GM19324 (cell line): Measurements from ENCODE around the gene MIB1.

Experiments used
- ATAC-seq: cut with Tn5 transposase; IDR thresholded peaks from one replicate; pipeline ENCODE4 v1.9.1; 2021; ENCODE audit warnings: mild to moderate bottlenecking, moderate library complexity; ENCODE audit not compliant: unreplicated experiment, low FRiP score

Gene MIB1

DNA sequence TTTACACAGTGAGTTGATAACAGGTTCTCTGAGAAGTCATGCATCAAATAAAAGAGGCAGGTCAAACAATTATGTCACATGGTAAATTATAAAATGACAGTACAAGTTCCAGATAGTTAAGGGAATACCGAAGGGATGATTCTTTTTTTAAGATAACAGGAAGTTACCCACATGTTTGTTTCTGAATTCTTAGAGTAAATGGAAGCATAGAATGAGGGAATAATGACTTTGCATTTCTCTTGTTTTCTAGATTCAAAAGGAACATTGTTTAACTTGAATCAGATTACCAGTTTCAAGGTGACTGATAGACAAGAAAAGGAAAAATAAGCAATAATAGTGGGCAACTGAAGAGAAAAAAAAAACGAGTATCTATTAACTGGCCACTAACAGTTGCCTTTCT, 124.5 kb downstream of the MIB1 start:
- ATAC-seq = no peak

DNA sequence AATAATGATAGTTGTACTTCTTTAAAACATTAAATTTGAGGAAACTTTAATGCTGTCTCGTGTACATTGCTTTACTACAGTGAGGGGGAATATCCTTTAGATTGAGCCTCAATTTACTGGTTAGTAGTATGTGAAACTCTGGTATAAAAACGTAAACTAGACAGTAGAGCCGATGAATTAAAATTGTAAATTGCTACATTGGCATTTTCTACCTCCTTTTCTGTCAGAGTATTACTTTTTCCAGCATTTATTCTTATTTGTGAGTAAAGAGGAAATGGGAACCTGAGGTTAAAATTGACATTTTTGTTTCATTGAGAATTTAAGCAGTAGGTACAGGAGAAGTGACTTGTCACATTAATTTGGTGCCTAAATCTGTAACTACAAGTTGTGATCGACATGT, 128.2 kb downstream of the MIB1 start:
- no peak for ATAC-seq

DNA sequence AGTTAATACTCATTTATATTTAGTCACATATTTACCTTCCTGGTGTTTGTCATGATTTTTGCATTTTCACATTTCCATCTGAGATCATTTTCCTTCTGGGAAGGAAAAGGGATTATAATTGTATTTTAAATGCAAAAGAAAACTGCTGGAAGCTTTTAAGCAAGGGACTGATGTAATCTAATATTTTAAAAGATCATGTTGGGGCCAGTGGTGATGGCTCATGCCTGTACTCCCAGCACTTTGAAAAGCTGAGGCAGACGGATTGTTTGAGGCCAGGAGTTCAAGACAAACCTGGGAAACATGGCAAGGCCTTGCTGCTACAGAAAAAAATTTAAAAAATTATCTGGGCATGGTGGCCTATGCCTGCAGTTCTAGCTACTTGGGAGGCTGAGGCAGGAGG, 149.0 kb downstream of the MIB1 start:
- no peak for ATAC-seq

DNA sequence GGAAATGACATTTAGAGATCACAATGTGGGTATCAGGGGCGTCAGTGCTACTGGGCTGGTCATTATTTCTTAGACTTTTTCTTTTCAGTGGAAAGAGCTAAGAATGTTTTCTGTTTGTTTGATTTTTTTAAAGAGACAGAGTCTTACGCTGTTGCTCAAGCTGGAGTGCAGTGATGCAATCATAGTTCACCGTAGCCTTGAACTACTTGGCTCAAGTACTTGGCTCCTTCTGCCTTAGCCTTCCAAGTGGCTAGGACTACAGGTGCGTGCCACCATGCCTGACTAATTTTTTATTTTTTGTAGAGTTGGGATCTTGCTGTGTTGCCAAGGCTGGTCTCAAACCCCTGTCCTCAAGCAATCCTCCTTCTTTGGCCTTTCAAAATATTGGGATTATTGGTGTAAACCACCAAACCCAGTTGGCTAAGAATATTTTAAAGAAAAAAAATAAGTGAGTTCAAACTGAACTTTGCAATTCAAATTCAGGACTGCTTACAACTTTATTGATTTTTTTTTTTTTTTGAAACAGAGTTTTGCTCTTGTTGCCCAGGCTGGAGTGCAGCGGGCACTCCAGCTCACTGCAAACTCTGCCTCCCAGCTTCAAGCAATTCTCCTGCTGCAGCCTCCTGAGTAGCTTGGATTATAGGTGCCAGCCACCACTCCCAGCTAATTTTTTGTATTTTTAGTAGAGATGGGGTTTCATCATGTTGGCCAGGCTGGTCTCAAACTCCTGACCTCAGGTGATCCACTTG, 154.2 kb downstream of the MIB1 start:
- no peak for ATAC-seq

DNA sequence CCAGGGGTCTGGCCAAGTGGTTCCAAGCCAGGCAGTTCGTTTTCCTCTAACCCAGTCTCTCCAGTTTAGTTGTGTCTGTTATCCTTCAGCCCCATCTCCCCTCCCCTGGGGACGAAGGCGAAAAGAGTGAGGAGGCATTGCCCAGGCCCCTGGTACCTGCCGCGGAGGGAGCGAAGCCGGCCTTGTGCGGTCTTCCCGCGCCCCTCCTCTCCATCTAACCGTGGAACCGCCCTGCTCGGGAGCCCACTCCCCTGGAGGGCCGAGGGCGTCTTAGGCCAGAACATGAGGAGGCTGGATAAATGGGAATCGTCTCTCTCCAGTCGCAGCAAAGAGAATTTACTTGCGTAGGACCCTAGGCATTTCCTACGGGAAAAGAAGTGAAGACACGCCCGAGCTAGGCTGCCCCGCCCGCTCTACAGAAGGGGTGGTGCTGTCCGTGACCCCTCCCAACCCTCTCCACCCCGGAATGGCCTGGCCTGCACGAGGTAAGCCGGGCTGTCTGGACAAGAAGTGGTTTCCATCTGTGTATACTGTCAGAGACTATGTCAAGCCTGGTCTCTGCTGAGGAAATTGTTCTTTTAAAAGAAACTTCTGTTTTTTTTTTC, 156.2 kb downstream of the MIB1 start:
- no peak for ATAC-seq

DNA sequence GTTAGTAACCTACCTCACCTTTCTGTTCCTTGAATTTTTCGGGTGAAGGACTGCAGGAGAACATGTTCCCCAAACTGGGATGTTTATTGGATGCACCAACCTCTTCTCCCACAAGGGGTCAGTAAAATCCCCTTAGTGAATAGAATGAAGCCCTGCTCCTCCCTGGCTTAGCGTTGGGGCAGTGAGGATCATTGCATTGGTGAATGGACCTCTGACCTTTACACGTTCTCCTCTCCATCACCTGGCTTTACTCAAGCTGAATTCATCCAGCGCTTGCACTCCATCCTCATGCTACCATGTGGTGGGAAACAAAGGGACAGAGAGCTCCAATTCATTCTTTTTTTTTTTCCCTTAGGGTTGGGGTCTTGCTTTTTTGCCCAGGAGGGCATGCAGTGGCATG, 157.2 kb downstream of the MIB1 start:
- no peak for ATAC-seq

DNA sequence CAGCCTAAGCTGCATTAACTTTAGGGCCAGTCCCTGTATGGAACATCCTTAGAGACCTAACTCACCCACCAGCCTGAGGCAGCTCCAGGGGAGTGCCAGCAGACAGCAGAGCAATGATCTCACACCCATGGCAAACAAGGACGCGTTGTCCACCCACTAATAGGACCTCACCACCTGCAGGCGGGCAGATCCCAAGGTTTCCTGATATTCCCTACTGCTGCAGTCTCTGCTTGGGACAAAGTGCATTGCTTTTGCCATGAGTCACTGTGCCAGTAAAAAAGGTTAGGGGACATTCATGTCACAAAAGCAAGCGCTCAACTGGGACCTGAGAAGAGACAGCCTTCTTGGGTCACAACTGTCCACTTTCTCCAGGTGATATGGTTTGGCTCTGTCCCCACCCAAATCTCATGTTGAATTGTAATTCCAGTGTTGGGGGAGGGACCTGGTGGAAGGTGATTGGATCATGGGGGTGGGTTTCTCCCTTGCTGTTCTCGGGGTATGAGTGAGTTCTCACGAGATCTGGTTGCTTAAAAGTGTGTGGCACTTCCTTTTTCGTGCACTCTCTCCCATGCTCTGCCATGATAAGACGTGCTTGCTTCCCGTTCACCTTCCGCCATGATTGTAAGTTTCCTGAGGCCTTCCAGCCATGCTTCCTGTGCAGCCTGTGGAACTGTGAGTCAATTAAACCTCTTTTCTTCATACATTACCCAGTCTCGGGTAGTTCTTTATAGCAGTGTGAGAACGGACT, 160.2 kb downstream of the MIB1 start:
- no peak for ATAC-seq

DNA sequence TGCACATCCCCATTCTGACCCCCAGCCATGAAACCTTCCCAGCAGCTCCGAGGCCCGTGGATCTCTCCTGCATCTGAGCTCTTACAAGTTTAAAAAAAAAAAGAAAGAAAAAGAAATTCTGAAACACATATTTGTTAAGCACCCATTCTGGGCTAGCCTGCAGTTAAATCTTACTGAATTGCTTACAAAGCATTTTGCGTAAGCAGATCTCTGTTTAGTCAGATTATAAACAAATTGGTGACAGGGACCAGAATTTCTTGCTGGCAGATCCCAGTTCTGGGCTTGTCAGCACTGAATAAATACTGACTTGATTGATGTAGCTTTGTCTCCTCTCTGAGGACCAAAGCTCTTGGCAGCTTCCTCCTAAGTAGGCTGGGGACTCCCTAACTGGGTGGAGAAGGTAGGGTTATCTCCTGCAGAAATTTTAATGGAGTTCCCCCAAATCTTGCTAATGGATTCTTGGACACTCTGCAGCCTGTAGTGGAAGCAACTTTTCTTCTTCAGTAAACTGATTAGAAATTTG, 160.9 kb downstream of the MIB1 start:
- ATAC-seq = no peak

DNA sequence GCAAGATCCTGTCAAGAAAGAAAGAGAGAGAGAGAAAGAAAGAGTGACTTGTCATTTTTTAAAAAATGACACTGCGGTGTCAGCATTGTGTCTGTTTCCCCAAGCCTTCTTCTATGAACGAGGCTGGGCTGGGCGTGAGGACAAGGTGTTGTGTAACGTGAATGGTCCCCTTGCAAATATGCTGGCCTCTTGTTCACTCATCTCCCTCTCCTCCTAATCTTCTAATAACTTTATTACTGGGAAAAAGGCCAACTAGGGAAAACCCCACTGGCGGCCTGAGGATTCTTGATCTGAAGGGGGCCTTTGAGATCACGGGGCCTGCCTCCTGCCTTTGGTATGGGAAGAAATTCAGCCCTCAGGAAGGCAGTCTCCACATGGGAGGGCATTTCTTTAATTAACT, 163.1 kb downstream of the MIB1 start:
- ATAC-seq = no peak

DNA sequence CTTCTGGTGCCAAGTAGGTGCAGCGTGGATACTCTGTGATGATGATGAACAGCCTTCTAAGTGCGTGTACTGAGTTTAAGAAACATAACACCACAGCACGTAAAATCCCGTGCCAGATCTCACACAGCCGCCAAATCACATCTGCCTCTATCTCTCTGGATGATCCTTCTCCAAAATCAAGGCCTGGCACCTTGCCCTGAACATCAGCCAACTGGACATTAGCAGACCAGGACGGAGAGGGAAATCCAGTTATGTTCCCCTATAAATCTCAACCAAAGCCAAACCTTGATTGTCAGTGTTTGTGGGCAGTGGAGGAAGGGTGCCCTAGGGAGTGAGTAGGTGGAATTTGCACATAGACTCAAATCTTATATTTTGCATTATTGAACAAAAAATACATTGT, 164.3 kb downstream of the MIB1 start:
- no peak for ATAC-seq

DNA sequence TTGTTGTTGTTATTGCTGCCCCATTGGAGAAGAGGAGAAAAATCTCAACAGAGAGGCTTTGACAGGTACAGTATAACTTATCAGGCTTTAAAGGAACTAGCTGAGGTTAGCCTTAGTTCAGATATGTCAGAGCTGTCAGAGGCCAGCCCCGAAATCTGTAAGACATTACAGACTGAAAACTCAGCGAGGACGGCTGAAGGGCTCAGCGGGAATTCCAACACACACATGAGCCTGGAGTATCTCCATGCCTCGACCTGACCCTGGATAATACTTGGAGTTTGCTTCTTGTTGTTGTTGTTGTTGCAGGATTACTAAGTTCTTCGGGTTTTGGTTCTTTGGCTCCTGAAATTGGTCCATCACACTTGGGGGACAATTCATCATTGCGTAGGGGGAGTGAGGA, 166.9 kb downstream of the MIB1 start:
- ATAC-seq = no peak

DNA sequence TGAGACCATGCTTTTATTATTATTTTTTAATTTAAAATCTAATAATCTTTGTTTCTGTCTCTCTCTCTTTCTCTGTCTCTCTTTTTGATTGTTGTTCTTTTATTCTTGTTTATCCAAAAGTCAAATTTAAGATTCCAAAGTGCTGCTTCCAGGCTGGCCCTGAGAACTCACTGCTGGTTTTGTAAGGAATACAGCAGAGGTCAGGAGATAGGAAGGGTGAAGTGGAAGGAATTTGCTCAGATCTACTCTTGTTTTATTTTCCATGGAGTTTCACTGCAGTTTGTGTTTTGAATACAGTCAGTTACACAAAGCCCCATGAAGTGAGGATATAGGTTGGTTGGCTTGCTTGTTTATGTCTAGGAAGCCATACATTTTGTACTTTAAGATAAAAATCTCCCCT, 168.1 kb downstream of the MIB1 start:
- ATAC-seq = no peak

DNA sequence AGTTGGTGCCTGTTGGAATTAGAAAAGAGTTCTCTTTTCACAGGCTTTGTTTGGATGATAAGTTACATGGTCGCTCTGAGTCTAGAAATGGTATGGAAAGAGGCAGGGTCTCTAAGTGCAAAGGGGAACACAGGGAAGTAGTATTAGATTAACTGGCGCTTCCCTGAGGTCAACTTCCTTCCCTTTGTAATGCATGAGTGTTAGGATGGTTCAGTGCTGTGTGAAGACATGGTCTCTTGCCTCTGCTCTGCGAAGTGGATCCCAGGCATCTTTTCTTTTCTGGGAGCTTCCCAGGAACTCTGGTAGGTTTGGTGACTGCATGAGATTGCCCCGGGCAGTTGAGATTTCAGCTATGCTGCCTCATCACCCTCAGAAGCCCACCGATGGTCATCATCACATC, 170.3 kb downstream of the MIB1 start:
- ATAC-seq = no peak

DNA sequence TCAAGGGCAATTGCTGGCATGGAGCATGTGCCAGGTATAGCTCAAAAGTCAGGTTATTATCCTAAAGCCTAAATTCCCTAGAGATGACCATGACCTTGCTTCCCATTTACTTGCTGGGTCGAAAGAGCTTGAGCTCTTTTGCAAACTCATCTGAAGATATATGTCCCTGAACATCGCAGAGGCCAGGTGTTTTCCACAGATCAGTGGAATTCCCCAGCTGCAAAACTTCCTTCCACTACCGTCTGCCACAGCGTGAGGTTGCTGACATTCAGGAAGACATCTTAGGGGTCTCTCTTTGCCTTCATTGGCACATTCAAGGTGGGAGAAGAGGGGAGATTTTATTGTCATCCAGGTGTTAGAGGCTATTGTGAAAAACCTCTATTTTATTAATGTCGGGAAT, 171.0 kb downstream of the MIB1 start:
- no peak for ATAC-seq

DNA sequence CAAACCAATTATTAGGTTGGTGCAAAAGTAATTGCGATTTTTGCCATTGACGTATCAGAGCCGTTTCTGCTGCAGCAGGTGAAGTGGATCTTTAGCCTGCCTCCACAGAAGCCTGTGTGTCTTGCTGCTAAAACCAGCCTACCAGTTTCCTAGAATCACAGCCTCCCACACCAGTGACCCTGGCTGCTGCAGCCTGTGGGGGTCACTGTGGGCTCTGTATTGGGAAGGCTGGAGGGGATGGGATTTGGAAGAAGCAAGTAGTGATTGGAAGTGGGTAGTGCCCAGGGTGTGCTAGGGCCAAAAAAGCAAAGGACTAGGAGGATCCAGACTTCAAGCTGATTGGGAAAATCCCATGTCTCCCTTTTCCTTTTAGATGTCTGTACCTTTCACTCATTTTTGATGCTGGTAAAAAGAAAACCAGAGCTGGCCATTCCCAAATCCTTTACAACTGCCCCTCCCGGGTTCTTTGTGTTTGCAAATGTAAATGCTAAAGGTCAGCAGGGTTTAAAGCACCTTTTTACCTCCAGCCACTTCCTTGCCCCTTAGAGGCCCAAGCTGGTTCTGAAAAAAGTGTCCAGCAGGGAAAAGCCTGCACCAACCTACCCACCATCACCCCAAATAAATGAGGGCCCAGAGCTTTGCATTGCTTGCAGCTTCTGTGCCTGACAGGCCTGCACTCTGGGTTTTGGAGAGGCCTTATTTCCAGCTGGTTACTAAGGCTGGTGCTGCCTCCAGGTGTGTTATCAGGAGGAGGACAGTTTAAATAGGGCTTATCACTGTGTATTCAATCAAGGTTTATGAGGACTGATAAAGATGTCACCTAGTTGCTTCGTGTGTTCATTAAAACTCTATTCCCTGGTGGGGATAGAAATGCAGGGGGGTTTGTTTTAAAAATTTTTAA, 172.0 kb downstream of the MIB1 start:
- ATAC-seq = no peak

DNA sequence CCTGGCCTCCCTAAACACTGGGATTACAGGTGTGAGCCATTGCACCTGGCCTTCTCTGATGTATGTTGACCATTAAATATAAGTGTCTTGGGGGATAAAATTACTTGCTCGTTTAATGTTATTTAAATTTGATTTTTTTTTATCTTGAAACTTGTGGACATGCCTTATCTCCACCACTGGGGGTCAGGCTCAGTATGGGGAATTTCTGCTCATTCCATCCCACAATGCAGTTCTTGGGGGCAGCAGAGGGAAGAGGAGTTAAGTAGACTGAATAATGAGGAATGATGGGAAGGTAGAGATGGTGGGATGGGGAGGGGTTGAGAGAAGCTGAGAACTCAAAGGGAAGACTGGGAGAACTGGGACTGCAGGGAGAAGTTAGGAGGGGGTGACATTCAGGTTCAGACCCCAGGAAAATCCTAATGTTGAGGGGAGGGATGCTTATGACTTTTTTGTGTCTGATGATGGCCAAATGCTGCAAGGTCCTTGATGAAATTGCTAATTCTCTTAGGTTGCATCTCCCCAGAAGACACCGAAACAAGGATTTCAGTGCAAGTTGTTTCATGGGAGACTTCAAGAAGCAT, 174.2 kb downstream of the MIB1 start:
- no peak for ATAC-seq

DNA sequence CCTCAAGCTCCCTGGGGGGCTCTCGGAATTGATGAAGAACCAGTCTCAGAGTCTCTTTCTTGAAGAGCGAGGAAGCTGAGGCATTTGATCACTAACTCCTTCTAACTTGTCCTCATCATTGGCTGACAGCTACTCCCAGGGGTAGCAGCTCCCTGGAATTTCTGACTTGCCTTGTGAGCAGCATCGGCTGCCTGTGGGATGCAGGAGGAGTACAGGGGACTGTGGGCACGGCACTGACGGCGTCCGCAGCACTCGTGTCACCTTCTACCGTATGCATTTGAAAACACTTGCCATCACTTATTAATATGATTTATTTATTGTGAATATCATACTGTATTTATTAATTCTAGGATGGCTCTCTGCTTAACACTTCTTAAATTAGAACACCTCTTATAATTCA, 175.0 kb downstream of the MIB1 start:
- ATAC-seq = no peak

DNA sequence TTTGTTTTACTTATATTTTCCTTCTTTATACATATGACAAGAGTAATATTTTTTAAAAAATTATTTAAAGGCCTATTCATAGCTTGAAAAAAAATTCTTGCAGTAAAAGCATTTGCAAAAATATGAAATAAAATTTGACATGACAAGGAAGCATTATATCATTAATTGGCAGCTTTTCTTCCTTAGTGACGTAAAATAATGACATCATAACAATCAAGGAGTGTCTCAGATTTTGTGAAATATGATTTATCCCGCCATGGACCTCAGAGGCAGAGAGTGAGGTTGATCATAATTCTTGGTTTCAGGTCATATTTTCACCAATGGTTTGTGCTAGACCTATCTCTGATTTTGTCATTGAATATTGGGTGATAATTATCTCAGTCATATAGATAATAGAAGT, 176.0 kb downstream of the MIB1 start:
- ATAC-seq = no peak

DNA sequence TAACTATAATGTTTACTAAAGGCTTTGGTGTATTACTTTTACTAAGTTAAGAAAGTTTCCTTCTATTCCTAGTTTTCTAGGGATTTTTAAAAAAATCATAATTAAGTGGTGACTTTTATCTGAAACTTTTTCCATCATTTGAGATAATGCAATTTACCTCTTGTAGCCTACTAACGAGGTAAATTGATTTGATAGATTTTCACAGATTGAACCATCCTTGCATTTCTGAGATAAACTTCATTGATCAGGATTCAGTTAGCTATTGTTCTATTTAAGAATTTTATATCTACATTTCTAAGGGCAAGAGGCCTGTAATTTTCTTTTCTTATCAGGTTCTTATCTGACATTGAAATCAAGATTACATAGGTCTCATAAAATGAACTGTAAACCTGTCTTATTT, 178.1 kb downstream of the MIB1 start:
- ATAC-seq = no peak
